ENCODE data around the gene ST6GALNAC2. TPM values are rescaled to one million over a fixed set of nuclear protein-coding genes. Genes with fewer than 3 reads are reported as not detected.
"Not testable (repeated sequence)": the region's sequence is repeated elsewhere in the genome, so short reads cannot be mapped to it uniquely, and the experiment has no call there.

The ST6GALNAC2 gene
- total and polyA plus RNA-seq, 5 donors from 2014 or later, result 0.08 to 0.39 (median 0.13) TPM; not detected in 2

DNA sequence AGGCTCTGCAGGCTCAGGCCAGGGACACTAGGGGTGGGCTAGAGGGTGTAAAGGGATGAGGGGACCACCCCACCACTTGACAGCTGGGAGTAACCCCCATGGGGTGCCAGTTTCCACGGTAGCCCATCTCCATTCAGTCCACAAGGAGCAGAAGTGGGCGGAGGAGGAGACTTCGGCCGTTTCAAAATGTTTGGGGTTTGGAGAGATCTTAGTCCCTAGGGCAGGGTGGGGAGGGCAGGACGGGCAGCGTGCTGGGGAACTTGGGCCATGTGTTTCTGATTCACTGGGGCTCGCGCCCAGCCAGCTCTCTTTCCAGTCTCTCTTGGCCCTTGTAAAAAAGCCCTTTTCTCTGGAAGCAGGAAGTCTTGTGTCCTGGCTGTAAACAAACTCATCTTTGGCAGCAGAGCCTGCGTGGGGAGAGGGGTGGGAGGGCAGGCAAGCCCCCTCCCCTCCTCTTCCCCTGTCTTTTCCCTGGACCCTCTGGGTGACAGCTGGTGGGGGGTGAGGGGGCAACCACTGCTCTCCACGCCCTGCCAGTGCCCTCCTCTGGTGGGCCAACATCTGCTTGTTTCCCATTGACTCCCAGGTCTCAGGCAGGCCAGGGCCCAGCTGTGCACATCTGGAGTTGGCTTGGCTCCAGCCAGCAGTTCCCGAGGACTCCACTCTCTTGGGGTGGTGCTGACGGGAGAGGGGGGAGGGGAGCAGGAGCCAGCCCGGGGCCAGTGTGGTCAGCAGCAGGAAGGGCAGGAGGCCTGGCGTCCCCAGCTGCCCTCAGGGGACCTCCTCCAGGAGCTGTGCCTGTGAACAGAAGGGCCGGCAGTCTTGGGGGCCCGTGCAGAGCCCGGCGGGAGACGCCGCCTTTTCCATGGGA is 56.2 kb downstream of the ST6GALNAC2 start:
- H3K27me3 Mint-ChIP-seq, result peaks cover 4% of the 10 kb centered on the region
- H3K27ac Mint-ChIP-seq, result peak overlapping the region in 1 of 3 donors; percentile 36
- H3K27ac ChIP-seq (ENCODE audit: insufficient read depth, low read length, poor library complexity, severe bottlenecking), result peak overlapping the region; percentile 19
- H3K36me3 ChIP-seq (ENCODE audit: control insufficient read depth, insufficient read depth, low read length), result no peaks in the 10 kb centered on the region
- H3K4me1 ChIP-seq (ENCODE audit: control insufficient read depth, insufficient read depth, low read length, poor library complexity, severe bottlenecking), result peaks cover 20% of the 10 kb centered on the region
- H3K27me3 ChIP-seq (ENCODE audit: control insufficient read depth, insufficient read depth, low read length), result no peaks in the 10 kb centered on the region
- no peaks in the 10 kb centered on the region for H3K9me3 ChIP-seq (ENCODE audit: control insufficient read depth in 2 of 2, low read length in 2 of 2)
- DNase-seq, result no peak
- peaks cover 0 to 2% (median 0%) of the 10 kb centered on the region in 7 donors for H3K9me3 Mint-ChIP-seq
- H3K4me3 Mint-ChIP-seq, result peak overlapping the region in 1 of 4 donors; percentile 24
- H3K36me3 Mint-ChIP-seq, result no peaks in the 10 kb centered on the region
- ATAC-seq (ENCODE audit: low read depth in 2 of 2), result no peak
- peaks cover 0 to 35% (median 5%) of the 10 kb centered on the region in 4 donors for H3K4me1 Mint-ChIP-seq
- no peak overlapping the region for H3K4me3 ChIP-seq (ENCODE audit: low read depth, low read length)

- Mint-ChIP-seq H3K4me1 (peaks cover 0 to 36% (median 6%) of the 10 kb centered on the region in 4 donors), H3K27ac (peak overlapping the region; percentile 74 to 93 (median 92)), H3K27me3 (no peaks in the 10 kb centered on the region), H3K36me3 (no peaks in the 10 kb centered on the region), H3K9me3 (peaks cover 0 to 3% (median 0%) of the 10 kb centered on the region in 7 donors), H3K4me3 (peak overlapping the region in 1 of 4 donors; percentile 22)
- ATAC-seq (ENCODE audit: low read depth in 2 of 2) (no peak), DNase-seq (no peak)
- H3K36me3 ChIP-seq (ENCODE audit: control insufficient read depth, insufficient read depth, low read length), result no peaks in the 10 kb centered on the region
- H3K4me1 ChIP-seq (ENCODE audit: control insufficient read depth, insufficient read depth, low read length, poor library complexity, severe bottlenecking), result peaks cover 20% of the 10 kb centered on the region
- no peak overlapping the region for H3K4me3 ChIP-seq (ENCODE audit: low read depth, low read length)
- H3K9me3 ChIP-seq (ENCODE audit: control insufficient read depth in 2 of 2, low read length in 2 of 2), result no peaks in the 10 kb centered on the region
- H3K27ac ChIP-seq (ENCODE audit: insufficient read depth, low read length, poor library complexity, severe bottlenecking), result peak overlapping the region; percentile 33
- no peaks in the 10 kb centered on the region for H3K27me3 ChIP-seq (ENCODE audit: control insufficient read depth, insufficient read depth, low read length)
Measured at GRCh38 chr17:76528528-76529223, 57.0 kb downstream of the ST6GALNAC2 start.

DNA sequence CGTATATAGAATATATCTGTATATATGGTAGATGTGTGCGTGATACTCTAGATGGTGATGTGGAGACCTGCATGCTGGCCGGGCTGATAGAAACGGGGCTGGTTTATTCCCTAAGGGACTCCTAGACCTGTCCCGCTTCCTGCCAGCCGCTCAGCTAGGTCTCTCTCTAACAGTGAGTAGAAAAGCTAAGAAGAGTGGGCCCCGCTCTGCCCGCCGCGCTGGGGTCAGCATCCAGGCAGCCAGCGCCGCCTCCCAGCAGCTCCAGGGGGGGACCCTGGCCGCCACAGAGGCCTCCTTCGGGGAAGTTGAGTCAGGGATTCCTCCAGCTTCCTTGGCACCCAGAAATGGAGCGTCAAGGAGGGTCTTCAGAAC is 57.5 kb downstream of the ST6GALNAC2 start:
- no peaks in the 10 kb centered on the region for H3K36me3 Mint-ChIP-seq
- peaks cover 0 to 42% (median 9%) of the 10 kb centered on the region in 4 donors for H3K4me1 Mint-ChIP-seq
- Histone ChIP-seq H3K27ac (ENCODE audit: insufficient read depth, low read length, poor library complexity, severe bottlenecking) (peak overlapping the region; percentile 33), H3K4me1 (ENCODE audit: control insufficient read depth, insufficient read depth, low read length, poor library complexity, severe bottlenecking) (peaks cover 23% of the 10 kb centered on the region), H3K4me3 (ENCODE audit: low read depth, low read length) (no peak overlapping the region), H3K27me3 (ENCODE audit: control insufficient read depth, insufficient read depth, low read length) (no peaks in the 10 kb centered on the region), H3K36me3 (ENCODE audit: control insufficient read depth, insufficient read depth, low read length) (no peaks in the 10 kb centered on the region), H3K9me3 (ENCODE audit: control insufficient read depth in 2 of 2, low read length in 2 of 2) (no peaks in the 10 kb centered on the region)
- H3K27ac Mint-ChIP-seq, result peak overlapping the region; percentile 74 to 93 (median 92)
- H3K9me3 Mint-ChIP-seq, result peaks cover 0 to 3% (median 0%) of the 10 kb centered on the region in 7 donors
- peak overlapping the region in 3 of 4 donors; percentile 24 to 75 (median 70) for H3K4me3 Mint-ChIP-seq
- peaks cover 3% of the 10 kb centered on the region for H3K27me3 Mint-ChIP-seq
- ATAC-seq (ENCODE audit: low read depth in 2 of 2), result peak; percentile 4 to 9
- no peak for DNase-seq

GRCh38 chr17:76527430-76528111 is 58.1 kb downstream of the ST6GALNAC2 start:
- ATAC-seq (ENCODE audit: low read depth in 2 of 2) (peak; percentile 69 to 71), DNase-seq (peak; percentile 19 to 63 (median 51))
- Mint-ChIP-seq H3K4me1 (peaks cover 0 to 45% (median 11%) of the 10 kb centered on the region in 4 donors), H3K27me3 (peaks cover 6% of the 10 kb centered on the region), H3K36me3 (no peaks in the 10 kb centered on the region), H3K9me3 (peaks cover 0 to 3% (median 0%) of the 10 kb centered on the region in 7 donors), H3K27ac (peak overlapping the region in 2 of 3 donors; percentile 92 to 93), H3K4me3 (peak overlapping the region; percentile 54 to 77 (median 70))
- H3K36me3 ChIP-seq (ENCODE audit: control insufficient read depth, insufficient read depth, low read length), result no peaks in the 10 kb centered on the region
- no peaks in the 10 kb centered on the region for H3K9me3 ChIP-seq (ENCODE audit: control insufficient read depth in 2 of 2, low read length in 2 of 2)
- no peaks in the 10 kb centered on the region for H3K27me3 ChIP-seq (ENCODE audit: control insufficient read depth, insufficient read depth, low read length)
- H3K27ac ChIP-seq (ENCODE audit: insufficient read depth, low read length, poor library complexity, severe bottlenecking), result peak overlapping the region; percentile 23
- peaks cover 28% of the 10 kb centered on the region for H3K4me1 ChIP-seq (ENCODE audit: control insufficient read depth, insufficient read depth, low read length, poor library complexity, severe bottlenecking)
- H3K4me3 ChIP-seq (ENCODE audit: low read depth, low read length), result no peak overlapping the region

GRCh38 chr17:76527016-76527415 is 58.6 kb downstream of the ST6GALNAC2 start:
- Mint-ChIP-seq H3K27ac (peak overlapping the region in 2 of 3 donors; percentile 91 to 93), H3K4me1 (peaks cover 0 to 44% (median 11%) of the 10 kb centered on the region in 4 donors), H3K4me3 (peak overlapping the region in 2 of 4 donors; percentile 54 to 77)
- not testable (repeated sequence) for H3K4me3 ChIP-seq (ENCODE audit: low read depth, low read length); ATAC-seq (ENCODE audit: low read depth in 2 of 2); H3K36me3 ChIP-seq (ENCODE audit: control insufficient read depth, insufficient read depth, low read length); H3K36me3 Mint-ChIP-seq; H3K27me3 ChIP-seq (ENCODE audit: control insufficient read depth, insufficient read depth, low read length); H3K27ac ChIP-seq (ENCODE audit: insufficient read depth, low read length, poor library complexity, severe bottlenecking); H3K9me3 ChIP-seq (ENCODE audit: control insufficient read depth in 2 of 2, low read length in 2 of 2); H3K27me3 Mint-ChIP-seq; DNase-seq; H3K9me3 Mint-ChIP-seq
- peaks cover 28% of the 10 kb centered on the region for H3K4me1 ChIP-seq (ENCODE audit: control insufficient read depth, insufficient read depth, low read length, poor library complexity, severe bottlenecking)

- ATAC-seq (ENCODE audit: low read depth in 2 of 2); H3K27ac Mint-ChIP-seq; H3K36me3 ChIP-seq (ENCODE audit: control insufficient read depth, insufficient read depth, low read length); H3K27ac ChIP-seq (ENCODE audit: insufficient read depth, low read length, poor library complexity, severe bottlenecking); H3K27me3 Mint-ChIP-seq; H3K27me3 ChIP-seq (ENCODE audit: control insufficient read depth, insufficient read depth, low read length); H3K4me3 ChIP-seq (ENCODE audit: low read depth, low read length); DNase-seq; H3K9me3 ChIP-seq (ENCODE audit: control insufficient read depth in 2 of 2, low read length in 2 of 2); H3K4me3 Mint-ChIP-seq; H3K36me3 Mint-ChIP-seq; H3K9me3 Mint-ChIP-seq: not testable (repeated sequence)
- peaks cover 0 to 39% (median 11%) of the 10 kb centered on the region in 4 donors for H3K4me1 Mint-ChIP-seq
- H3K4me1 ChIP-seq (ENCODE audit: control insufficient read depth, insufficient read depth, low read length, poor library complexity, severe bottlenecking), result peaks cover 28% of the 10 kb centered on the region
Measured at GRCh38 chr17:76525513-76525833, 60.2 kb downstream of the ST6GALNAC2 start.
